SU-DHL-6 (cell line): ENCODE results near the gene ANTXR1.

ENCODE experiments used
- CTCF ChIP-seq: fragments of 200-600 bp; sonication (generic); IDR thresholded peaks from one replicate; pipeline ENCODE4 v1.5.1; 2017; ENCODE audit warnings: antibody characterized with exemption, mild to moderate bottlenecking, low read length, moderate library complexity; ENCODE audit not compliant: insufficient read depth, poor library complexity, severe bottlenecking
- EZH2phosphoT487 ChIP-seq: fragments of 200-600 bp; sonication (generic), shearing (Covaris generic); conservative IDR thresholded peaks from 2 replicates; pipeline ENCODE4 v1.6.1; 2018; ENCODE audit warnings: mild to moderate bottlenecking, antibody characterized with exemption, low read length, moderate library complexity, mixed read lengths

GRCh38 chr2:69011611-69012157 is 1.3 kb upstream of the ANTXR1 start:
- TF ChIP-seq CTCF (no peak), EZH2phosphoT487 (no peak)
